Ovary (tissue), 9 donors: ENCODE data around the gene ACAP2. TPM values are rescaled to one million over a fixed set of nuclear protein-coding genes. Genes with fewer than 3 reads are reported as not detected.
"Not testable (repeated sequence)": the region's sequence is repeated elsewhere in the genome, so short reads cannot be mapped to it uniquely, and the experiment has no call there.

Experiments
- DNase-seq, 5 donors: peaks; one replicate each; pipeline ENCODE4 v3.0.0-alpha.2; 2019 to 2020
- H3K27ac ChIP-seq, 2 donors: fragments of 200-600 bp; one replicate each; pipeline versions ENCODE4 v1.5.1 to v1.8.0; 2019 to 2022
- H3K27me3 ChIP-seq: fragments of 200-600 bp; one replicate; pipeline ENCODE4 v1.8.0; 2022
- H3K36me3 ChIP-seq: fragments of 200-600 bp; sonication (generic); one replicate; pipeline ENCODE4 v1.5.1; 2019
- H3K4me1 ChIP-seq: one replicate; pipeline ENCODE4 v1.8.1; 2013; ENCODE audit warnings: mild to moderate bottlenecking, moderate library complexity; ENCODE audit not compliant: insufficient read depth
- H3K4me3 ChIP-seq: fragments of 200-600 bp; sonication (generic); one replicate; pipeline ENCODE4 v1.5.1; 2017
- H3K9me3 ChIP-seq, 2 donors: fragments of 200-600 bp in 1 of 2; sonication (generic) in 1 of 2; one replicate each; pipeline versions ENCODE4 v1.5.1 to v1.8.1; 2013 to 2019; ENCODE audit warnings: mild to moderate bottlenecking in 1 of 2, moderate library complexity in 1 of 2
- EP300 ChIP-seq: sonication (generic); formaldehyde crosslinking; IDR thresholded peaks from one replicate; pipeline ENCODE4 v1.6.1; 2017; ENCODE audit warnings: antibody characterized with exemption
- POLR2A ChIP-seq: fragments of 450-650 bp; IDR thresholded peaks from one replicate; pipeline ENCODE4 v1.6.1; 2017; ENCODE audit warnings: antibody characterized with exemption, mild to moderate bottlenecking, moderate library complexity
- WGBS, 3 donors: extraction: QIAGEN DNeasy Blood & Tissue Kit in 1 of 3; methylation state at CpG; one replicate each; pipeline versions ENCODE4 v1.1.5 to v1.1.7; 2013 to 2017; 5-methylcytosine and 5-hydroxymethylcytosine counted together
- intact Hi-C, 4 donors: fragments of 100-400 bp; cut with DNase I; formaldehyde crosslinking; loops; one replicate each; pipeline versions ENCODE4 v1.11.0 to v1.15.1; 2022 to 2023
- polyA plus RNA-seq, 2 donors: library from polyadenylated mRNA; stranded (reverse); fragments of 200-250 nt in 1 of 2; fragments of 350-450 nt in 1 of 2; fragmentation: Illumina TruSeq in 1 of 2; extraction: RNeasy Lipid Tissue Mini Kit (QIAGEN cat#74804) in 1 of 2; gene quantifications; one replicate each; pipeline ENCODE4 v1.2.3, GENCODE V29; 2013 to 2014
- total RNA-seq, 7 donors: library from RNA; depleted of rRNA in 2 of 7; stranded (reverse); fragments of >200 nt in 2 of 7; fragmentation: NEBNext Ultra II Directional in 3 of 7; extraction: Animal tissue kit (Norgen Biotek cat#: 25700) in 3 of 7; gene quantifications; one replicate each; pipeline versions ENCODE4 v1.1.0 to v1.2.4, GENCODE V29; 2016 to 2023
- TF ChIP-seq, protein P1 (sequence below), 3 donors: fragments of 450-650 bp in 2 of 3; fragments of 200-600 bp in 1 of 3; IDR thresholded peaks; one replicate each; pipeline versions ENCODE4 v1.5.1 to v1.8.0; 2016 to 2022; ENCODE audit warnings: antibody characterized with exemption in 3 of 3, mild to moderate bottlenecking in 1 of 3
- donor health status: DM: no; HTN: no; CAD: no; lungs with moderate emphysema.
- donor health status: DM: no; HTN: no; CAD: no.
- donor health status: Bipolar disorder and iron deficiency.
- donor health status: DM: yes; HTN: yes; CAD: no.
- donor health status: DM: no; HTN: no; CAD: no.
- donor health status: DM: yes; HTN: yes; CAD: no.

ACAP2 gene
- total and polyA plus RNA-seq, 9 donors: 15.1 to 66.8 (median 49.4) TPM

DNA sequence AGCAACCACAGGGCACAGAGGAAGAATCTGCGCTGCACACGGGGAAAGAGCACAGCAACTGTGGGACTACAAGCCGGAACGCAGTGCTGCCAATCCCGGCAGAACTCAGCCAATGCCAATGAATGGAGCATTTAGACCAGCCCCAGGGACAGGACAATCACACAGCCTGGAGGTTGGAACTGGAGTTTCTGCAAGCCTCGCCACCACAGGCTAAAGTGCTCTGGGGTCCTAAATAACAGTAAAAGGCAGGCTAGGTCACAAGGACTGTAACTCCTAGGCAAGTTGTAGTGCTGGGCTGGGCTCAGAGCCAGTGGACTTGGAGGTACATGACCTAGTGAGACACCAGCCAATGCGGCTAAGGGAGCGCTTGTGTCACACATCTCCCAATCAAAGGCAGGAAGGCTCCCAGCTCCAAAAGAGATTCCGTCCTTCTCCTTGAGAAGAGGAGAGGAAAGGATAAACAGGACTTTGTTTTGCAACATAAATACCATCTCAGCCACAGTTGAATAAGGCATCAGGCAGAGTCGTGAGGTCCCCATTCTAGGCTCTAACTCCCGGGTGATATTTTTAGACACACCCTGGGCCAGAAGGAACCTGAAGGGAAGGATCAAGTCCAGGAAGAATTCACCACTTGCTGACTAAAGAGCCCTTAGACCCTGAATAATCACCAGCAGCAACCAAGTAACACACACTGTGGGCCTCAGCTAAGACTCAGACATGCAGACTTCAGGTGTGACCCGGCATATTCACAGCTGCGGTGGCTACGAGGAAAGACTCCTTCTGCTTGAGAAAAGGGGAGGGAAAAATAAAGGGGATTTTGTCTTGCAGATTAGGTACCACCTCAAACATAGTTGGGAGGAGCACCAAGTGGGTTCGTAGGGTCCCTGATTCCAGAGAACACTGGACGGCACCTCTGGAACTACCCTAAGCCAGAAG is 86.4 kb downstream of the ACAP2 start:
- WGBS, 3 donors: 77 to 85% (median 79%) methylated on average over 16 of the region's 16 CpGs
- Histone ChIP-seq H3K27me3 (no peaks in the 10 kb centered on the region), H3K4me1 (peaks cover 6% of the 10 kb centered on the region), H3K4me3 (no peak overlapping the region), H3K36me3 (no peaks in the 10 kb centered on the region), H3K9me3 (no peaks in the 10 kb centered on the region), H3K27ac (no peak overlapping the region)
- TF ChIP-seq EP300: no peak
- TF ChIP-seq, protein P1, sequence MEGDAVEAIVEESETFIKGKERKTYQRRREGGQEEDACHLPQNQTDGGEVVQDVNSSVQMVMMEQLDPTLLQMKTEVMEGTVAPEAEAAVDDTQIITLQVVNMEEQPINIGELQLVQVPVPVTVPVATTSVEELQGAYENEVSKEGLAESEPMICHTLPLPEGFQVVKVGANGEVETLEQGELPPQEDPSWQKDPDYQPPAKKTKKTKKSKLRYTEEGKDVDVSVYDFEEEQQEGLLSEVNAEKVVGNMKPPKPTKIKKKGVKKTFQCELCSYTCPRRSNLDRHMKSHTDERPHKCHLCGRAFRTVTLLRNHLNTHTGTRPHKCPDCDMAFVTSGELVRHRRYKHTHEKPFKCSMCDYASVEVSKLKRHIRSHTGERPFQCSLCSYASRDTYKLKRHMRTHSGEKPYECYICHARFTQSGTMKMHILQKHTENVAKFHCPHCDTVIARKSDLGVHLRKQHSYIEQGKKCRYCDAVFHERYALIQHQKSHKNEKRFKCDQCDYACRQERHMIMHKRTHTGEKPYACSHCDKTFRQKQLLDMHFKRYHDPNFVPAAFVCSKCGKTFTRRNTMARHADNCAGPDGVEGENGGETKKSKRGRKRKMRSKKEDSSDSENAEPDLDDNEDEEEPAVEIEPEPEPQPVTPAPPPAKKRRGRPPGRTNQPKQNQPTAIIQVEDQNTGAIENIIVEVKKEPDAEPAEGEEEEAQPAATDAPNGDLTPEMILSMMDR (IDR thresholded peaks at IDR 0.05): no peak
- no peak for TF ChIP-seq POLR2A
- intact Hi-C loops: no loop called here
- peak in 4 of 5 donors; percentile 24 to 54 (median 32) for DNase-seq

DNA sequence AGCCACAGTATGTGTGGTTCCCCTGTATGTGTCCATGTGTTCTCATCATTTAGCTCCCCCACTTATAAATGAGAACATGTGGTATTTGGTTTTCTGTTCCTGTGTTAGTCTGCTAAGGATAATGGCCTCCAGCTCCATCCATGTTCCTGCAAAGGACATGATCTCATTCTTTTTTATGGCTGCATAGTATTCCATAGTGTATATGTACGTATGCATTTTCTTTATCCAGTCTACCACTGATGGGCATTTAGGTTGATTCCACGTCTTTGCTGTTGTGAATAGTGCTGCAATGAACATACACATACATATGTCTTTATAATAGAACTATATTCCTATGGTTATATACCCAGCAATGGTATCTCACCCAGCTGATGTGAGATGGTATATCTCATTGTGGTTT is 88.8 kb downstream of the ACAP2 start:
- DNase-seq, H3K36me3 ChIP-seq, H3K9me3 ChIP-seq, H3K4me1 ChIP-seq, H3K27me3 ChIP-seq, intact Hi-C loops, H3K4me3 ChIP-seq, H3K27ac ChIP-seq: not testable (repeated sequence)
- WGBS, 3 donors: 49 to 50% (median 50%) methylated on average over 2 of the region's 2 CpGs

DNA sequence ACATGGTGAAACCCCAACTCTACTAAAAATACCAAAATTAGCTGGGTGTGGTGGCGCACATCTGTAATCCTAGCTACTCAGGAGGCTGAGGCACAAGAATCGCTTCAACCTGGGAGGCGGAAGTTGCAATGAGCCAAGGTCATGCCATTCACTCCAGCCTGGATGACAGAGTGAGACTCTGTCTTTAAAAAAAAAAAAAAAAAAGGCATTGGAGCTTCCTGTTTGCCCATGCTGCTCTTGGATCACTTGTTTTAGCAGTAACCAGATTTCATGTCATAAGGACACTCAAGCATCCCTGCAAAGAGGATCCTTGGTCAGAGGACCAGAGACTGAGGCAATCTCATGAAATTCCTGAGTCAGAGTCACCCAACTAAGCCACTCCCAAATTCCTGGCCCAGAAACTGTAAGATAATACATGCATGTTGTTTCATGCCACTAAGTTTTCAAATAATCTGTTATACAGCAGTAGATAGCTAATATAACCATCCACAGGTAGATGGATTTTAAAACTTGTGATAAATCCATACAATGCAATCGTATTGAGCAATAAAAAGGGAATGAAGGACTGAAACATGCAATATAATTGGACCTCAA is 89.8 kb downstream of the ACAP2 start:
- Histone ChIP-seq H3K36me3 (no peaks in the 10 kb centered on the region), H3K4me3 (no peak overlapping the region), H3K27ac (no peak overlapping the region), H3K27me3 (no peaks in the 10 kb centered on the region), H3K9me3 (no peaks in the 10 kb centered on the region), H3K4me1 (peaks cover 6% of the 10 kb centered on the region)
- 85 to 91% (median 86%) methylated on average over 4 of the region's 4 CpGs for WGBS, 3 donors
- no peak for TF ChIP-seq POLR2A
- TF ChIP-seq EP300: no peak
- TF ChIP-seq, protein P1 (IDR thresholded peaks at IDR 0.05): no peak
- no peak for DNase-seq
- intact Hi-C loops: no loop called here

DNA sequence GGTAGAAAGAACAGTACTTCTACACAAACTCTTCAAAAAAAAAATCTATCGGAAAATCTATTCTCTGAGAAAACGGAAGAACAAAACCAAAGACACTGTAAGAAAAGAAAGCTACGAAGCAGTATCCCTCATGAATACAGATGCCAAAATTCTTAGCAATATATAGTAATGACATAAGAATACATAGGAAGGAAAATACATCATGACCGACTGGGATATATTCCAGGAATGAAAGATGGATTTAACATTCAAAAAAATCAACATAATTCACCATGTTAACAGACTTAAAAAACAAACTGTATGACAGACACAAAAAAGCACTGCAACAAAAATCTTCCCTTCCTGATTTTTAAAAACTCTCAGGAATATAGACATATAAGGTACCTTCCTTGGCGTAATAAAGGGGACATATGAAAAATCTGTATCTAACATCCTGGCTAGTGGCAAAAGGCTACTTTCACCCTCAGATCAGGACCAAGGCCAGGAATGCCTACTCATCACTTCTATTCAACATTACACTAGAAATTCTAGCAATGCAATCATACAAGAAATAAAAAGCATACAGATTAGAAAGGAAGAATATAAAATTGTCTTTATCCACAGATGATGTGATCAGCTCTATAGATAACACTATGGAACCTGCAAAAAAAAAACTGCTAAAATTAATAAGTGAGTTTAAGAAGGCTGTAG is 94.2 kb downstream of the ACAP2 start:
- H3K4me3 ChIP-seq: no peak overlapping the region
- intact Hi-C loops: no loop called here
- H3K27me3 ChIP-seq: no peaks in the 10 kb centered on the region
- WGBS, 3 donors: 90 to 95% (median 94%) methylated on average over 5 of the region's 5 CpGs
- TF ChIP-seq, protein P1 (IDR thresholded peaks at IDR 0.05): no peak
- TF ChIP-seq POLR2A: no peak
- TF ChIP-seq EP300: no peak
- H3K27ac ChIP-seq: no peak overlapping the region
- no peaks in the 10 kb centered on the region for H3K36me3 ChIP-seq
- no peak for DNase-seq
- H3K9me3 ChIP-seq: no peaks in the 10 kb centered on the region
- peaks cover 4% of the 10 kb centered on the region for H3K4me1 ChIP-seq
